ENCODE measurements around the gene GPR176.

The GPR176 gene

DNA sequence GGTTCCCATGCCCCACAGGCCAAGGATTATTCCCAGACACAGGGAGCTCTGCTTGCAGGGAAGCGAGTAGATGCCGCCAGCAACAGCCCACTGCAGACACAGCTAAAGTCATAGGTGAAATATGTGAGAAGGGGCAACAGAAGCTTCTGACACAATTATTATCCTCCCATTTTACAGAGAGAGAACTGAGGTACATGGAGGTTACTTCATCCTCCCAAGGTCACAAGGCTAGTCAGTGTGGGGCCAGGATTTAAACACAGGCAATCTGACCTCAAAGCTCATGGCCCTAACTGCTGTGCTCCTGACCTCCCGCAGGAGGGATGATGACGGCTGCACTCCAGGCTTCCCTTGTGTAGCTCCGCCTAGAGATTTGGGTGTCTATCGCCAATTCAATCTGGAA lies 121.7 kb downstream of the GPR176 start:
- Histone ChIP-seq H3K9me3 (ENCODE audit: insufficient read depth, low read depth, low read length) (no peaks in the 10 kb centered on the region), H3K9me2 (replicated peaks; ENCODE audit: low read depth, low read length) (no peaks in the 10 kb centered on the region), H4K20me1 (ENCODE audit: insufficient read depth, low read length, poor library complexity, severe bottlenecking) (no peaks in the 10 kb centered on the region), H3K9ac (ENCODE audit: low read depth, low read length, poor library complexity, severe bottlenecking) (no peak overlapping the region), H3K36me3 (ENCODE audit: insufficient read depth, low read length) (no peaks in the 10 kb centered on the region), H3K4me3 (ENCODE audit: low read length, poor library complexity, severe bottlenecking) (no peak overlapping the region), H3K79me2 (ENCODE audit: insufficient read depth, low read length) (no peaks in the 10 kb centered on the region), H3K4me2 (ENCODE audit: low read depth, low read length, poor library complexity, severe bottlenecking) (no peak overlapping the region), H3K4me1 (ENCODE audit: insufficient read depth, low read length, poor library complexity, severe bottlenecking) (peaks cover 14% of the 10 kb centered on the region), H3K27me3 (ENCODE audit: insufficient read depth, low read length, poor library complexity, severe bottlenecking) (no peaks in the 10 kb centered on the region), H2AFZ (ENCODE audit: low read length) (no peak overlapping the region), H3F3A (ENCODE audit: low read depth) (no peaks in the 10 kb centered on the region)
- TF ChIP-seq, protein P1, sequence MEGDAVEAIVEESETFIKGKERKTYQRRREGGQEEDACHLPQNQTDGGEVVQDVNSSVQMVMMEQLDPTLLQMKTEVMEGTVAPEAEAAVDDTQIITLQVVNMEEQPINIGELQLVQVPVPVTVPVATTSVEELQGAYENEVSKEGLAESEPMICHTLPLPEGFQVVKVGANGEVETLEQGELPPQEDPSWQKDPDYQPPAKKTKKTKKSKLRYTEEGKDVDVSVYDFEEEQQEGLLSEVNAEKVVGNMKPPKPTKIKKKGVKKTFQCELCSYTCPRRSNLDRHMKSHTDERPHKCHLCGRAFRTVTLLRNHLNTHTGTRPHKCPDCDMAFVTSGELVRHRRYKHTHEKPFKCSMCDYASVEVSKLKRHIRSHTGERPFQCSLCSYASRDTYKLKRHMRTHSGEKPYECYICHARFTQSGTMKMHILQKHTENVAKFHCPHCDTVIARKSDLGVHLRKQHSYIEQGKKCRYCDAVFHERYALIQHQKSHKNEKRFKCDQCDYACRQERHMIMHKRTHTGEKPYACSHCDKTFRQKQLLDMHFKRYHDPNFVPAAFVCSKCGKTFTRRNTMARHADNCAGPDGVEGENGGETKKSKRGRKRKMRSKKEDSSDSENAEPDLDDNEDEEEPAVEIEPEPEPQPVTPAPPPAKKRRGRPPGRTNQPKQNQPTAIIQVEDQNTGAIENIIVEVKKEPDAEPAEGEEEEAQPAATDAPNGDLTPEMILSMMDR (conservative IDR thresholded peaks at IDR 0.05; ENCODE audit: low read length): no peak
- TF ChIP-seq EZH2phosphoT487 (IDR thresholded peaks at IDR 0.05; ENCODE audit: borderline replicate concordance): no peak

GRCh38 chr15:39797407-39797806 lies 122.7 kb downstream of the GPR176 start:
- Histone ChIP-seq H4K20me1 (ENCODE audit: insufficient read depth, low read length, poor library complexity, severe bottlenecking) (no peaks in the 10 kb centered on the region), H3K36me3 (ENCODE audit: insufficient read depth, low read length) (no peaks in the 10 kb centered on the region), H3K79me2 (ENCODE audit: insufficient read depth, low read length) (no peaks in the 10 kb centered on the region), H3K4me3 (ENCODE audit: low read length, poor library complexity, severe bottlenecking) (no peak overlapping the region), H2AFZ (ENCODE audit: low read length) (no peak overlapping the region), H3K4me1 (ENCODE audit: insufficient read depth, low read length, poor library complexity, severe bottlenecking) (peaks cover 24% of the 10 kb centered on the region), H3K9me2 (replicated peaks; ENCODE audit: low read depth, low read length) (no peaks in the 10 kb centered on the region), H3F3A (ENCODE audit: low read depth) (no peaks in the 10 kb centered on the region), H3K27me3 (ENCODE audit: insufficient read depth, low read length, poor library complexity, severe bottlenecking) (no peaks in the 10 kb centered on the region), H3K9me3 (ENCODE audit: insufficient read depth, low read depth, low read length) (no peaks in the 10 kb centered on the region), H3K4me2 (ENCODE audit: low read depth, low read length, poor library complexity, severe bottlenecking) (no peak overlapping the region), H3K9ac (ENCODE audit: low read depth, low read length, poor library complexity, severe bottlenecking) (no peak overlapping the region)
- no peak for TF ChIP-seq EZH2phosphoT487 (IDR thresholded peaks at IDR 0.05; ENCODE audit: borderline replicate concordance)
- TF ChIP-seq, protein P1 (conservative IDR thresholded peaks at IDR 0.05; ENCODE audit: low read length): no peak

GRCh38 chr15:39796601-39797000 lies 123.5 kb downstream of the GPR176 start:
- Histone ChIP-seq H3K4me1 (ENCODE audit: insufficient read depth, low read length, poor library complexity, severe bottlenecking) (peaks cover 30% of the 10 kb centered on the region), H3K4me3 (ENCODE audit: low read length, poor library complexity, severe bottlenecking) (no peak overlapping the region), H4K20me1 (ENCODE audit: insufficient read depth, low read length, poor library complexity, severe bottlenecking) (no peaks in the 10 kb centered on the region), H2AFZ (ENCODE audit: low read length) (no peak overlapping the region), H3K9me3 (ENCODE audit: insufficient read depth, low read depth, low read length) (no peaks in the 10 kb centered on the region), H3K4me2 (ENCODE audit: low read depth, low read length, poor library complexity, severe bottlenecking) (no peak overlapping the region), H3K27me3 (ENCODE audit: insufficient read depth, low read length, poor library complexity, severe bottlenecking) (no peaks in the 10 kb centered on the region), H3K36me3 (ENCODE audit: insufficient read depth, low read length) (no peaks in the 10 kb centered on the region), H3F3A (ENCODE audit: low read depth) (no peaks in the 10 kb centered on the region), H3K9me2 (replicated peaks; ENCODE audit: low read depth, low read length) (no peaks in the 10 kb centered on the region), H3K9ac (ENCODE audit: low read depth, low read length, poor library complexity, severe bottlenecking) (no peak overlapping the region), H3K79me2 (ENCODE audit: insufficient read depth, low read length) (no peaks in the 10 kb centered on the region)
- no peak for TF ChIP-seq EZH2phosphoT487 (IDR thresholded peaks at IDR 0.05; ENCODE audit: borderline replicate concordance)

GRCh38 chr15:39795486-39795885 lies 124.6 kb downstream of the GPR176 start:
- H3K4me1 ChIP-seq (ENCODE audit: insufficient read depth, low read length, poor library complexity, severe bottlenecking): peaks cover 30% of the 10 kb centered on the region
- H3F3A ChIP-seq (ENCODE audit: low read depth): no peaks in the 10 kb centered on the region
- no peak overlapping the region for H3K4me3 ChIP-seq (ENCODE audit: low read length, poor library complexity, severe bottlenecking)
- H3K79me2 ChIP-seq (ENCODE audit: insufficient read depth, low read length): no peaks in the 10 kb centered on the region
- H3K9ac ChIP-seq (ENCODE audit: low read depth, low read length, poor library complexity, severe bottlenecking): no peak overlapping the region
- H4K20me1 ChIP-seq (ENCODE audit: insufficient read depth, low read length, poor library complexity, severe bottlenecking): no peaks in the 10 kb centered on the region
- TF ChIP-seq, protein P1 (conservative IDR thresholded peaks at IDR 0.05; ENCODE audit: low read length): no peak
- no peak for TF ChIP-seq EZH2phosphoT487 (IDR thresholded peaks at IDR 0.05; ENCODE audit: borderline replicate concordance)
- no peaks in the 10 kb centered on the region for H3K27me3 ChIP-seq (ENCODE audit: insufficient read depth, low read length, poor library complexity, severe bottlenecking)
- no peak overlapping the region for H2AFZ ChIP-seq (ENCODE audit: low read length)
- H3K4me2 ChIP-seq (ENCODE audit: low read depth, low read length, poor library complexity, severe bottlenecking): no peak overlapping the region
- H3K9me3 ChIP-seq (ENCODE audit: insufficient read depth, low read depth, low read length): no peaks in the 10 kb centered on the region
- no peaks in the 10 kb centered on the region for H3K36me3 ChIP-seq (ENCODE audit: insufficient read depth, low read length)
- no peaks in the 10 kb centered on the region for H3K9me2 ChIP-seq (replicated peaks; ENCODE audit: low read depth, low read length)
